ENCODE data around the gene KRTAP11-1. TPM values are rescaled to one million over a fixed set of nuclear protein-coding genes. Genes with fewer than 3 reads are reported as not detected.

KRTAP11-1 gene
- total and polyA plus RNA-seq, 9 donors, result not detected

GRCh38 chr21:30900881-30901280 lies 19.5 kb upstream of the KRTAP11-1 start:
- Histone ChIP-seq H3K36me3 (no peaks in the 10 kb centered on the region), H3K27me3 (no peaks in the 10 kb centered on the region), H3K4me3 (no peak overlapping the region), H3K9me3 (no peaks in the 10 kb centered on the region), H3K4me1 (ENCODE audit: insufficient read depth) (no peaks in the 10 kb centered on the region), H3K27ac (no peak overlapping the region)
- DNase-seq, result no peak
- no peak for TF ChIP-seq EP300 (IDR thresholded peaks at IDR 0.05)
- 66 to 79% (median 70%) methylated on average over 4 of the region's 4 CpGs for WGBS, 3 donors
- intact Hi-C loops (cut with DNase I), result no loop called here

- no peak for DNase-seq
- TF ChIP-seq POLR2A (IDR thresholded peaks at IDR 0.05), result no peak
- TF ChIP-seq EP300 (IDR thresholded peaks at IDR 0.05), result no peak
- TF ChIP-seq CTCF (IDR thresholded peaks at IDR 0.05), result no peak
- Histone ChIP-seq H3K4me3 (no peak overlapping the region), H3K9me3 (no peaks in the 10 kb centered on the region), H3K4me1 (ENCODE audit: insufficient read depth) (no peaks in the 10 kb centered on the region), H3K27me3 (no peaks in the 10 kb centered on the region), H3K36me3 (no peaks in the 10 kb centered on the region), H3K27ac (no peak overlapping the region)
- WGBS, 3 donors, result 66 to 77% (median 73%) methylated on average over 8 of the region's 8 CpGs
- intact Hi-C loops (cut with DNase I), result no loop called here
Observed at GRCh38 chr21:30882866-30883597, 1.7 kb upstream of the KRTAP11-1 start.

GRCh38 chr21:30880914-30881313 lies 466 bp downstream of the KRTAP11-1 start:
- no peaks in the 10 kb centered on the region for H3K36me3 ChIP-seq
- WGBS, 3 donors, result 51 to 68% (median 52%) methylated on average over 12 of the region's 12 CpGs
- DNase-seq, result no peak
- H3K9me3 ChIP-seq, result no peaks in the 10 kb centered on the region
- TF ChIP-seq POLR2A (IDR thresholded peaks at IDR 0.05) (no peak), CTCF (IDR thresholded peaks at IDR 0.05) (no peak), EP300 (IDR thresholded peaks at IDR 0.05) (no peak)
- H3K4me1 ChIP-seq (ENCODE audit: insufficient read depth), result no peaks in the 10 kb centered on the region
- H3K27ac ChIP-seq, result no peak overlapping the region
- H3K4me3 ChIP-seq, result no peak overlapping the region
- intact Hi-C loops (cut with DNase I), result no loop called here
- H3K27me3 ChIP-seq, result no peaks in the 10 kb centered on the region

- intact Hi-C loops (cut with DNase I), result no loop called here
Observed at GRCh38 chr21:30874526-30874925, 6.9 kb downstream of the KRTAP11-1 start.

GRCh38 chr21:30847627-30848500 lies 33.5 kb downstream of the KRTAP11-1 start:
- Histone ChIP-seq H3K4me1 (ENCODE audit: insufficient read depth) (no peaks in the 10 kb centered on the region), H3K36me3 (no peaks in the 10 kb centered on the region), H3K4me3 (no peak overlapping the region), H3K9me3 (no peaks in the 10 kb centered on the region), H3K27ac (no peak overlapping the region), H3K27me3 (no peaks in the 10 kb centered on the region)
- intact Hi-C loops (cut with DNase I), result no loop called here
- WGBS, 3 donors, result 58 to 77% (median 69%) methylated on average over 9 of the region's 9 CpGs
- no peak for TF ChIP-seq POLR2A (IDR thresholded peaks at IDR 0.05)
- no peak for TF ChIP-seq EP300 (IDR thresholded peaks at IDR 0.05)
- TF ChIP-seq CTCF (IDR thresholded peaks at IDR 0.05), result no peak
- no peak for DNase-seq

More at GRCh38 chr21:30874526-30874925, 6.9 kb downstream of the KRTAP11-1 start:
- H3K4me1 ChIP-seq (ENCODE audit: insufficient read depth), result no peaks in the 10 kb centered on the region
- 4 to 15% (median 6%) methylated on average over 2 of the region's 2 CpGs for WGBS, 3 donors
- no peaks in the 10 kb centered on the region for H3K27me3 ChIP-seq
- H3K27ac ChIP-seq, result no peak overlapping the region
- no peak for DNase-seq
- no peak for TF ChIP-seq POLR2A (IDR thresholded peaks at IDR 0.05)
- TF ChIP-seq EP300 (IDR thresholded peaks at IDR 0.05), result no peak
- no peaks in the 10 kb centered on the region for H3K9me3 ChIP-seq
- H3K36me3 ChIP-seq, result no peaks in the 10 kb centered on the region
- no peak overlapping the region for H3K4me3 ChIP-seq
